H1 (cell line): ENCODE measurements around the gene OR52A5. TPM values are rescaled to one million over a fixed set of nuclear protein-coding genes. Genes with fewer than 3 reads are reported as not detected.

Source experiments
- CTCF ChIA-PET: fragments of 300-600 bp; sonication (Branson Sonifier 250); formaldehyde crosslinking; loops from one replicate; lab custom pipeline; 2021; ENCODE audit not compliant: partially characterized antibody; lab: Charles Lee
- POLR2A ChIA-PET: fragments of 300-600 bp; sonication (Branson Sonifier 250); formaldehyde crosslinking; loops from one replicate; lab custom pipeline; 2021; ENCODE audit warnings: inconsistent platforms; ENCODE audit not compliant: partially characterized antibody; lab: Charles Lee
- DNase-seq, 2 experiments: peaks; one replicate each; pipeline versions ENCODE4 v3.0.0 to v3.0.0-alpha.2; 2010 to 2022; ENCODE audit warnings: low spot score in 2 of 2, low read depth in 1 of 2, mixed read lengths in 1 of 2
- FAIRE-seq: peaks from 2 replicates; lab custom pipeline; 2011; peaks lifted over from hg19 to GRCh38; lab: Jason Lieb, UNC
- H2AFZ ChIP-seq: 2 replicates; pipeline ENCODE4 v1.8.1; 2012; ENCODE audit warnings: low read length, inconsistent platforms
- H2AK5ac ChIP-seq: 2 replicates; pipeline ENCODE4 v1.6.1; 2013; ENCODE audit warnings: low read depth, low read length
- H2BK120ac ChIP-seq: replicated peaks from 2 replicates; pipeline ENCODE3; 2013; ENCODE audit warnings: low read depth, low read length, inconsistent platforms
- H2BK12ac ChIP-seq: 2 replicates; pipeline ENCODE4 v1.6.1; 2013; ENCODE audit warnings: low read depth, low read length
- H2BK15ac ChIP-seq: 2 replicates; pipeline ENCODE4 v1.6.1; 2013; ENCODE audit warnings: low read length
- H2BK20ac ChIP-seq: 2 replicates; pipeline ENCODE4 v1.6.1; 2013; ENCODE audit warnings: low read length
- H2BK5ac ChIP-seq: 2 replicates; pipeline ENCODE4 v1.6.1; 2013; ENCODE audit warnings: low read depth, low read length
- H3K14ac ChIP-seq: 2 replicates; pipeline ENCODE4 v1.6.1; 2013; ENCODE audit warnings: inconsistent platforms; ENCODE audit not compliant: insufficient read length
- H3K18ac ChIP-seq: 2 replicates; pipeline ENCODE4 v1.6.1; 2013; ENCODE audit warnings: low read length; ENCODE audit errors: extremely low read depth
- H3K23ac ChIP-seq: 2 replicates; pipeline ENCODE4 v1.6.1; 2013; ENCODE audit warnings: inconsistent platforms; ENCODE audit not compliant: insufficient read length
- H3K23me2 ChIP-seq: 2 replicates; pipeline ENCODE4 v1.6.1; 2013; ENCODE audit warnings: low read depth, low read length
- H3K27ac ChIP-seq: 2 replicates; pipeline ENCODE4 v1.6.1; 2011; ENCODE audit warnings: low read depth, low read length, inconsistent platforms
- H3K27me3 ChIP-seq, 4 experiments: replicated peaks in 1 of 4; 1 replicate in 1 of 4; 2 replicates in 3 of 4; pipeline versions ENCODE4 v1.6.1 to v1.8.1; 2011 to 2013; ENCODE audit warnings: low read length in 3 of 4, mild to moderate bottlenecking in 3 of 4, inconsistent platforms in 2 of 4, mixed read lengths in 2 of 4, moderate library complexity in 1 of 4; ENCODE audit not compliant: control insufficient read depth in 3 of 4, insufficient read depth in 3 of 4; ENCODE audit errors: extremely low read depth in 1 of 4
- H3K36me3 ChIP-seq, 4 experiments: 2 replicates each; pipeline versions ENCODE4 v1.6.1 to v1.8.1; 2011 to 2013; ENCODE audit warnings: mild to moderate bottlenecking in 4 of 4, low read length in 3 of 4, moderate library complexity in 2 of 4, control low read depth in 1 of 4, inconsistent platforms in 1 of 4; ENCODE audit not compliant: insufficient read depth in 4 of 4, control insufficient read depth in 2 of 4
- H3K4ac ChIP-seq: replicated peaks from 2 replicates; pipeline ENCODE3; 2013; ENCODE audit warnings: low read length, low read depth, mixed read lengths, inconsistent platforms; ENCODE audit not compliant: insufficient read length
- H3K4me1 ChIP-seq, 4 experiments: replicated peaks in 1 of 4; 1 replicate in 1 of 4; 2 replicates in 3 of 4; pipeline versions ENCODE4 v1.6.1 to v1.8.1; 2011 to 2013; ENCODE audit warnings: low read length in 3 of 4, inconsistent platforms in 2 of 4, mixed read lengths in 1 of 4; ENCODE audit not compliant: insufficient read depth in 4 of 4, control insufficient read depth in 3 of 4
- H3K4me2 ChIP-seq, 2 experiments: 2 replicates each; pipeline versions ENCODE4 v1.6.1 to v1.8.1; 2011 to 2013; ENCODE audit warnings: low read depth in 2 of 2, low read length in 2 of 2, control low read depth in 1 of 2, inconsistent platforms in 1 of 2, mild to moderate bottlenecking in 1 of 2; ENCODE audit not compliant: insufficient read depth in 1 of 2
- H3K4me3 ChIP-seq, 4 experiments: fragments of 200-600, 300-600 bp in 1 of 4; sonication (generic), shearing (Covaris generic), sonication (Bioruptor Twin) in 1 of 4; 2 replicates each; pipeline versions ENCODE4 v1.5.1 to v1.8.1; 2011 to 2016; ENCODE audit warnings: low read length in 4 of 4, low read depth in 3 of 4, control low read depth in 2 of 4, inconsistent platforms in 2 of 4, mild to moderate bottlenecking in 2 of 4, mixed read lengths in 1 of 4, moderate library complexity in 1 of 4; ENCODE audit not compliant: insufficient read depth in 2 of 4; ENCODE audit errors: extremely low read depth in 1 of 4
- H3K56ac ChIP-seq: replicated peaks from 2 replicates; pipeline ENCODE3; 2013; ENCODE audit warnings: low read depth, mild to moderate bottlenecking, mixed read lengths, low read length, inconsistent platforms; ENCODE audit not compliant: insufficient read length
- H3K79me1 ChIP-seq: 2 replicates; pipeline ENCODE4 v1.6.1; 2013; ENCODE audit warnings: low read depth, low read length, control low read depth
- H3K79me2 ChIP-seq, 2 experiments: 2 replicates each; pipeline versions ENCODE4 v1.6.1 to v1.8.1; 2012 to 2013; ENCODE audit warnings: low read length in 2 of 2, mild to moderate bottlenecking in 2 of 2, inconsistent platforms in 1 of 2; ENCODE audit not compliant: insufficient read depth in 2 of 2, control insufficient read depth in 1 of 2
- H3K9ac ChIP-seq, 4 experiments: replicated peaks in 1 of 4; 1 replicate in 1 of 4; 2 replicates in 3 of 4; pipeline versions ENCODE4 v1.6.1 to v1.8.1; 2011 to 2013; ENCODE audit warnings: low read depth in 3 of 4, low read length in 3 of 4, control low read depth in 2 of 4, mild to moderate bottlenecking in 2 of 4, moderate library complexity in 2 of 4, inconsistent platforms in 1 of 4; ENCODE audit errors: extremely low read depth in 1 of 4
- H3K9me3 ChIP-seq, 2 experiments: 2 replicates each; pipeline versions ENCODE4 v1.6.1 to v1.8.1; 2012 to 2013; ENCODE audit warnings: mild to moderate bottlenecking in 2 of 2, moderate library complexity in 2 of 2, control low read depth in 1 of 2, inconsistent platforms in 1 of 2, low read depth in 1 of 2, low read length in 1 of 2, mixed read lengths in 1 of 2; ENCODE audit not compliant: insufficient read depth in 2 of 2
- H4K20me1 ChIP-seq, 2 experiments: replicated peaks in 1 of 2; 2 replicates each; pipeline versions ENCODE3 to v1.8.1; 2011 to 2013; ENCODE audit warnings: inconsistent platforms in 2 of 2, low read length in 2 of 2, mild to moderate bottlenecking in 1 of 2; ENCODE audit not compliant: insufficient read depth in 2 of 2, control insufficient read depth in 1 of 2
- H4K5ac ChIP-seq: 2 replicates; pipeline ENCODE4 v1.6.1; 2013; ENCODE audit warnings: low read length, low read depth, mixed read lengths, inconsistent platforms; ENCODE audit not compliant: insufficient read length
- H4K8ac ChIP-seq: 2 replicates; pipeline ENCODE4 v1.8.0; 2013; ENCODE audit warnings: mild to moderate bottlenecking, moderate library complexity, low read length, inconsistent platforms; ENCODE audit not compliant: insufficient read depth; ENCODE audit errors: extremely low read depth
- H4K91ac ChIP-seq: replicated peaks from 2 replicates; pipeline ENCODE3; 2013; ENCODE audit warnings: low read length, mixed read lengths, inconsistent platforms; ENCODE audit not compliant: insufficient read length
- CBX8 ChIP-seq: fragments of 300-800, 300-1000 bp; sonication (generic); IDR thresholded peaks from 2 replicates; pipeline ENCODE4 v1.7.1; 2016; ENCODE audit warnings: low read depth, low read length, borderline replicate concordance
- MAX ChIP-seq: IDR thresholded peaks from 2 replicates; pipeline ENCODE4 v1.6.1; 2012; ENCODE audit warnings: inconsistent platforms
- PHF8 ChIP-seq: fragments of 200-600 bp; sonication (generic); conservative IDR thresholded peaks from 2 replicates; pipeline ENCODE4 v1.7.1; 2012; ENCODE audit warnings: low read depth, mild to moderate bottlenecking, inconsistent platforms, low read length, moderate library complexity
- POLR2A ChIP-seq, 2 experiments: IDR thresholded peaks; 1 replicate in 1 of 2; 2 replicates in 1 of 2; pipeline ENCODE4 v1.6.1; 2011; ENCODE audit warnings: low read depth in 2 of 2, low read length in 2 of 2, mild to moderate bottlenecking in 2 of 2; ENCODE audit errors: control extremely low read depth in 1 of 2
- RNF2 ChIP-seq: fragments of 200-900, 300-1000 bp; sonication (generic); IDR thresholded peaks from 2 replicates; pipeline ENCODE4 v1.7.1; 2016; ENCODE audit warnings: borderline replicate concordance, low read depth, mild to moderate bottlenecking, antibody characterized with exemption, low read length; ENCODE audit not compliant: poor library complexity, severe bottlenecking; ENCODE audit errors: missing control alignments
- RXRA ChIP-seq: IDR thresholded peaks from 2 replicates; pipeline ENCODE4 v1.6.1; 2011; ENCODE audit warnings: low read depth, mild to moderate bottlenecking, low read length, moderate library complexity; ENCODE audit not compliant: insufficient read depth
- SAP30 ChIP-seq: fragments of 300-600 bp; sonication (generic); IDR thresholded peaks from 2 replicates; pipeline ENCODE4 v1.7.1; 2012; ENCODE audit warnings: low read length, moderate library complexity, mild to moderate bottlenecking, inconsistent platforms; ENCODE audit not compliant: insufficient read depth, insufficient replicate concordance
- SIX5 ChIP-seq: IDR thresholded peaks from 2 replicates; pipeline ENCODE4 v1.6.1; 2011; ENCODE audit warnings: mild to moderate bottlenecking, low read depth, low read length
- TCF12 ChIP-seq: IDR thresholded peaks from 2 replicates; pipeline ENCODE4 v1.6.1; 2011; ENCODE audit warnings: low read depth, mild to moderate bottlenecking, low read length
- WGBS, 2 experiments: shearing (Covaris generic) in 1 of 2; methylation state at CpG; one replicate each; pipeline versions ENCODE4 v1.1.6 to v1.1.7; 2013 to 2015; ENCODE audit warnings: low lambda C conversion rate in 2 of 2, mixed read lengths in 2 of 2, inconsistent platforms in 1 of 2, low coverage in 1 of 2, missing lambda C conversion rate in 1 of 2; ENCODE audit not compliant: insufficient replicate concordance in 2 of 2, insufficient coverage in 1 of 2, insufficient read length in 1 of 2; ENCODE audit errors: extremely low coverage in 1 of 2, missing lambda C conversion rate in 1 of 2; 5-methylcytosine and 5-hydroxymethylcytosine counted together
- polyA plus RNA-seq, 7 experiments: library from polyadenylated mRNA; depleted of rRNA in 3 of 7; stranded (reverse) in 5 of 7; unstranded in 2 of 7; fragments of >200 nt in 5 of 7; fragments of 200-250 nt in 2 of 7; gene quantifications; 1 replicate in 5 of 7; 2 replicates in 1 of 7; 4 replicates in 1 of 7; pipeline versions ENCODE4 v1.2.1 to v1.2.3, GENCODE V29; 2011 to 2013; ENCODE audit warnings: missing spikeins in 2 of 7, mixed read lengths in 2 of 7
- total RNA-seq: library from RNA; stranded (reverse); fragmentation: NEBNext Ultra II Directional; extraction: Animal tissue kit (Norgen Biotek cat#: 25700); gene quantifications from 2 replicates; pipeline ENCODE4 v1.2.1, GENCODE V29; 2021
- TF ChIP-seq, protein P1 (sequence below): IDR thresholded peaks from 2 replicates; pipeline ENCODE4 v1.6.1; 2012; ENCODE audit warnings: low read length, inconsistent platforms

The OR52A5 gene
- total and polyA plus RNA-seq, 2 of the 8 experiments (the other 6 are each of a cell fraction or from before 2014, with no cell fraction given), result 0.02 to 0.11 TPM

GRCh38 chr11:5153574-5154431 lies 15.6 kb upstream of the OR52A5 start:
- no peak overlapping the region for H2BK120ac ChIP-seq
- no peaks in the 10 kb centered on the region for H3K9me3 ChIP-seq
- H3K4me1 ChIP-seq, result no peaks in the 10 kb centered on the region
- no peaks in the 10 kb centered on the region for H3K79me2 ChIP-seq
- H3K27ac ChIP-seq, result no peak overlapping the region
- H3K56ac ChIP-seq, result no peak overlapping the region
- no peak overlapping the region for H2AFZ ChIP-seq
- H4K8ac ChIP-seq, result no peak overlapping the region
- no peak overlapping the region for H2BK20ac ChIP-seq
- no peak overlapping the region for H3K23ac ChIP-seq
- no peak overlapping the region for H3K4ac ChIP-seq
- H2BK12ac ChIP-seq, result no peak overlapping the region
- no peaks in the 10 kb centered on the region for H3K79me1 ChIP-seq
- no peak overlapping the region for H3K4me2 ChIP-seq
- POLR2A ChIA-PET, result no interaction called here
- H3K9ac ChIP-seq, result no peak overlapping the region
- no peaks in the 10 kb centered on the region for H4K20me1 ChIP-seq
- no peak overlapping the region for H2AK5ac ChIP-seq
- FAIRE-seq (no peak), DNase-seq (no peak)
- no peak overlapping the region for H4K91ac ChIP-seq
- no peaks in the 10 kb centered on the region for H3K23me2 ChIP-seq
- H3K18ac ChIP-seq, result no peak overlapping the region
- H3K27me3 ChIP-seq, result peaks cover 0 to 1% (median 0%) of the 10 kb centered on the region in 4 experiments; a peak in 1 of 7 replicates
- H3K36me3 ChIP-seq, result no peaks in the 10 kb centered on the region
- WGBS, 2 experiments, result 89% methylated on average over 3 of the region's 3 CpGs; no CpG with 5 or more reads in 1 of the 2 experiments
- H2BK5ac ChIP-seq, result no peak overlapping the region
- no peak overlapping the region for H4K5ac ChIP-seq
- H3K4me3 ChIP-seq, result no peak overlapping the region
- H3K14ac ChIP-seq, result no peak overlapping the region
- CTCF ChIA-PET, result interaction anchor here (0.7 to 2.9 kb wide), 4 partner anchors 9 to 613 kb away, joined by 3 to 7 read pairs (median 3); no protein-coding TSS in a partner anchor
- H2BK15ac ChIP-seq, result no peak overlapping the region
- TF ChIP-seq SIX5 (no peak), MAX (no peak), TCF12 (no peak), CBX8 (no peak), POLR2A (IDR thresholded peaks at IDR 0.05; ENCODE audit: control extremely low read depth in 1 of 2, low read depth in 2 of 2, low read length in 2 of 2) (no peak), PHF8 (no peak), SAP30 (no peak), RNF2 (no peak), RXRA (no peak)
- TF ChIP-seq, protein P1, sequence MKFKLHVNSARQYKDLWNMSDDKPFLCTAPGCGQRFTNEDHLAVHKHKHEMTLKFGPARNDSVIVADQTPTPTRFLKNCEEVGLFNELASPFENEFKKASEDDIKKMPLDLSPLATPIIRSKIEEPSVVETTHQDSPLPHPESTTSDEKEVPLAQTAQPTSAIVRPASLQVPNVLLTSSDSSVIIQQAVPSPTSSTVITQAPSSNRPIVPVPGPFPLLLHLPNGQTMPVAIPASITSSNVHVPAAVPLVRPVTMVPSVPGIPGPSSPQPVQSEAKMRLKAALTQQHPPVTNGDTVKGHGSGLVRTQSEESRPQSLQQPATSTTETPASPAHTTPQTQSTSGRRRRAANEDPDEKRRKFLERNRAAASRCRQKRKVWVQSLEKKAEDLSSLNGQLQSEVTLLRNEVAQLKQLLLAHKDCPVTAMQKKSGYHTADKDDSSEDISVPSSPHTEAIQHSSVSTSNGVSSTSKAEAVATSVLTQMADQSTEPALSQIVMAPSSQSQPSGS, result no peak
